RCC 7860 (cell line): Measurements from ENCODE around the gene SH3RF3.

ENCODE experiments used
- DNase-seq: peaks from one replicate; pipeline ENCODE4 v3.0.0-alpha.2; 2015; ENCODE audit warnings: low spot score
- FAIRE-seq: peaks from 2 replicates; lab custom pipeline; 2012; peaks lifted over from hg19 to GRCh38; lab: Jason Lieb, UNC

SH3RF3 gene

GRCh38 chr2:109272461-109272860 lies 143.5 kb downstream of the SH3RF3 start:
- FAIRE-seq (no peak), DNase-seq (no peak)

- DNase-seq (no peak), FAIRE-seq (no peak)
Measured at GRCh38 chr2:109275120-109276012, 146.4 kb downstream of the SH3RF3 start.

- no peak for DNase-seq
- no peak for FAIRE-seq
Measured at GRCh38 chr2:109277406-109277805, 148.4 kb downstream of the SH3RF3 start.

- no peak for DNase-seq
- FAIRE-seq: no peak
Measured at GRCh38 chr2:109279243-109279860, 150.3 kb downstream of the SH3RF3 start.

GRCh38 chr2:109280804-109281203 lies 151.8 kb downstream of the SH3RF3 start:
- FAIRE-seq (no peak), DNase-seq (no peak)

GRCh38 chr2:109282360-109282759 lies 153.4 kb downstream of the SH3RF3 start:
- DNase-seq (no peak), FAIRE-seq (no peak)

GRCh38 chr2:109282865-109283264 lies 153.9 kb downstream of the SH3RF3 start:
- DNase-seq (no peak), FAIRE-seq (no peak)

- DNase-seq: no peak
- FAIRE-seq: no peak
Measured at GRCh38 chr2:109284826-109285225, 155.8 kb downstream of the SH3RF3 start.

GRCh38 chr2:109285244-109285651 lies 156.2 kb downstream of the SH3RF3 start:
- no peak for FAIRE-seq
- no peak for DNase-seq

- FAIRE-seq: no peak
- DNase-seq: no peak
Measured at GRCh38 chr2:109287413-109287812, 158.4 kb downstream of the SH3RF3 start.

GRCh38 chr2:109287838-109288237 lies 158.8 kb downstream of the SH3RF3 start:
- DNase-seq (no peak), FAIRE-seq (no peak)

- no peak for FAIRE-seq
Measured at GRCh38 chr2:109288544-109289368, 159.8 kb downstream of the SH3RF3 start.

GRCh38 chr2:109289504-109290222 lies 160.7 kb downstream of the SH3RF3 start:
- DNase-seq (no peak), FAIRE-seq (no peak)

More at GRCh38 chr2:109288544-109289368, 159.8 kb downstream of the SH3RF3 start:
- DNase-seq: no peak

GRCh38 chr2:109290887-109291643 lies 162.1 kb downstream of the SH3RF3 start:
- FAIRE-seq (no peak), DNase-seq (no peak)

- no peak for DNase-seq
- FAIRE-seq: no peak
Measured at GRCh38 chr2:109292386-109292785, 163.4 kb downstream of the SH3RF3 start.

- FAIRE-seq (no peak), DNase-seq (no peak)
Measured at GRCh38 chr2:109293663-109294062, 164.7 kb downstream of the SH3RF3 start.

GRCh38 chr2:109294523-109294922 lies 165.5 kb downstream of the SH3RF3 start:
- FAIRE-seq: no peak
- DNase-seq: no peak

- FAIRE-seq (no peak), DNase-seq (no peak)
Measured at GRCh38 chr2:109295070-109295780, 166.2 kb downstream of the SH3RF3 start.

- FAIRE-seq: no peak
Measured at GRCh38 chr2:109295781-109296117, 166.7 kb downstream of the SH3RF3 start.

More at GRCh38 chr2:109295781-109296117, 166.7 kb downstream of the SH3RF3 start:
- no peak for DNase-seq
